ENCODE data around the gene KCNQ1.

- TF ChIP-seq GATA2 (IDR thresholded peaks at IDR 0.05; ENCODE audit: low read depth, low read length) (no peak), GATA3 (IDR thresholded peaks at IDR 0.05; ENCODE audit: low read depth, low read length) (no peak)
These were observed 135.2 kb downstream of the KCNQ1 start for GRCh38 chr11:2580061-2580421.
